Cardiac fibroblast (primary cell): Measurements from ENCODE around the gene HDAC4.

ENCODE experiments used
- DNase-seq, 2 donors: peaks; one replicate each; pipeline versions ENCODE4 v3.0.0 to v3.0.0-alpha.2; 2010; ENCODE audit warnings: low read depth in 2 of 2
- H3K4me3 ChIP-seq, 2 donors: replicated peaks in 1 of 2; 1 replicate in 1 of 2; 2 replicates in 1 of 2; pipeline ENCODE4 v1.5.1; 2011; ENCODE audit warnings: low read depth in 2 of 2, low read length in 2 of 2, mild to moderate bottlenecking in 2 of 2, moderate library complexity in 1 of 2
- CTCF ChIP-seq: IDR thresholded peaks from one replicate; pipeline ENCODE4 v1.5.1; 2011; ENCODE audit warnings: low read depth, mild to moderate bottlenecking, low read length, inconsistent platforms

HDAC4 gene

GRCh38 chr2:239096676-239097427 is 304.0 kb downstream of the HDAC4 start:
- TF ChIP-seq CTCF: no peak
- no peak overlapping the region for H3K4me3 ChIP-seq
- no peak for DNase-seq

- TF ChIP-seq CTCF: no peak
- no peak overlapping the region for H3K4me3 ChIP-seq
- no peak for DNase-seq
Measured at GRCh38 chr2:239095460-239096081, 305.2 kb downstream of the HDAC4 start.

GRCh38 chr2:239094867-239095266 is 306.0 kb downstream of the HDAC4 start:
- no peak for DNase-seq
- no peak for TF ChIP-seq CTCF
- H3K4me3 ChIP-seq: no peak overlapping the region

GRCh38 chr2:239093952-239094351 is 306.9 kb downstream of the HDAC4 start:
- no peak overlapping the region for H3K4me3 ChIP-seq
- TF ChIP-seq CTCF: no peak
- DNase-seq: no peak

DNA sequence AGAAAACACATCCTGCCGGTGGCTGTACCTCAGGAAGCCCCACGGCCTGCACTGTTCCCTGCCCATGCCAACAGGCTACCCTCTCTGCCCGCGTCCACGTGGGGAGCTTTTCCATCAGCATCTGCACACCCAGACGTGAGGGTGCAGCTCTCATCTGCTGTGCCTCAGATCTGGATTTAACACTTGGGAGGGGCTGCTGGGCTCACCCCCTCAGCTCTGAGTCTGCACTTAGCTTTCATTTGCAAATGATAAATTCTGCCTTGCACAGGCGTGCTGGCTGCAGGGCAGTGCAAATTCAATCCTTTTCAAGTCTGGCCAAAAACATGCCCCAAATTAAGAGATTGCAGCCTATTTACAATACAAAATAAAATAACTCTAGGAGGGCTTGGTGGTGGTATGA is 307.3 kb downstream of the HDAC4 start:
- no peak for DNase-seq
- H3K4me3 ChIP-seq: no peak overlapping the region
- TF ChIP-seq CTCF: no peak

GRCh38 chr2:239092571-239093294 is 308.1 kb downstream of the HDAC4 start:
- TF ChIP-seq CTCF: no peak
- no peak overlapping the region for H3K4me3 ChIP-seq
- no peak for DNase-seq
